Mesenchymal stem cell (in vitro differentiated cells and primary cell): ENCODE data around the gene INHBC.

Experiments
- DNase-seq: peaks from one replicate; pipeline ENCODE4 v3.0.0-alpha.2; 2013
- H2AFZ ChIP-seq: one replicate; pipeline ENCODE4 v1.6.1; 2013; ENCODE audit warnings: low read depth, mild to moderate bottlenecking, control low read depth, inconsistent platforms, low read length, moderate library complexity
- H2AK5ac ChIP-seq: 2 replicates; pipeline ENCODE4 v1.6.1; 2013; ENCODE audit warnings: low read length, moderate library complexity, mild to moderate bottlenecking, inconsistent platforms; ENCODE audit not compliant: severe bottlenecking
- H2BK120ac ChIP-seq: one replicate; pipeline ENCODE4 v1.6.1; 2013; ENCODE audit warnings: low read depth, mild to moderate bottlenecking, inconsistent platforms, low read length, moderate library complexity
- H2BK12ac ChIP-seq, 2 experiments: one replicate each; pipeline ENCODE4 v1.6.1; 2013; ENCODE audit warnings: inconsistent platforms in 2 of 2, low read length in 2 of 2, mild to moderate bottlenecking in 2 of 2, moderate library complexity in 2 of 2, control low read depth in 1 of 2
- H2BK15ac ChIP-seq: one replicate; pipeline ENCODE4 v1.6.1; 2013; ENCODE audit warnings: mild to moderate bottlenecking, low read depth, inconsistent platforms; ENCODE audit not compliant: poor library complexity, severe bottlenecking
- H2BK5ac ChIP-seq: 2 replicates; pipeline ENCODE4 v1.6.1; 2013; ENCODE audit warnings: low read depth, mild to moderate bottlenecking, low read length, control low read depth, inconsistent platforms; ENCODE audit not compliant: poor library complexity, severe bottlenecking
- H3K14ac ChIP-seq, 2 experiments: one replicate each; pipeline ENCODE4 v1.6.1; 2013; ENCODE audit warnings: inconsistent platforms in 2 of 2, low read length in 2 of 2, control low read depth in 1 of 2, mild to moderate bottlenecking in 1 of 2, moderate library complexity in 1 of 2
- H3K18ac ChIP-seq, 2 experiments: one replicate each; pipeline ENCODE4 v1.6.1; 2013; ENCODE audit warnings: inconsistent platforms in 2 of 2, low read length in 2 of 2, control low read depth in 1 of 2, low read depth in 1 of 2, mild to moderate bottlenecking in 1 of 2
- H3K23ac ChIP-seq, 2 experiments: one replicate each; pipeline ENCODE4 v1.6.1; 2013; ENCODE audit warnings: inconsistent platforms in 2 of 2, low read length in 2 of 2, mild to moderate bottlenecking in 2 of 2, moderate library complexity in 2 of 2, control low read depth in 1 of 2
- H3K27ac ChIP-seq: 2 replicates; pipeline ENCODE4 v1.5.1; 2013; ENCODE audit warnings: mild to moderate bottlenecking, moderate library complexity, low read length, control low read depth, inconsistent platforms; ENCODE audit not compliant: poor library complexity, severe bottlenecking
- H3K27me3 ChIP-seq, 2 experiments: 2 replicates each; pipeline versions ENCODE4 v1.6.1 to v1.7.0; 2013; ENCODE audit warnings: low read length in 2 of 2, mild to moderate bottlenecking in 2 of 2, moderate library complexity in 2 of 2, control low read depth in 1 of 2, inconsistent platforms in 1 of 2; ENCODE audit not compliant: control insufficient read depth in 1 of 2, insufficient read depth in 1 of 2
- H3K36me3 ChIP-seq, 2 experiments: 2 replicates each; pipeline versions ENCODE4 v1.6.1 to v1.7.0; 2013; ENCODE audit warnings: low read length in 2 of 2, control low read depth in 1 of 2, inconsistent platforms in 1 of 2, low read depth in 1 of 2, mild to moderate bottlenecking in 1 of 2; ENCODE audit not compliant: insufficient read depth in 2 of 2, control insufficient read depth in 1 of 2
- H3K4ac ChIP-seq, 2 experiments: one replicate each; pipeline ENCODE4 v1.6.1; 2013; ENCODE audit warnings: inconsistent platforms in 2 of 2, low read length in 2 of 2, mild to moderate bottlenecking in 2 of 2, moderate library complexity in 2 of 2, control low read depth in 1 of 2, low read depth in 1 of 2
- H3K4me1 ChIP-seq: 2 replicates; pipeline ENCODE4 v1.6.1; 2013; ENCODE audit warnings: low read depth, low read length, control low read depth; ENCODE audit not compliant: control insufficient read depth, insufficient read depth
- H3K4me2 ChIP-seq: 2 replicates; pipeline ENCODE4 v1.6.1; 2013; ENCODE audit warnings: low read length, mild to moderate bottlenecking, inconsistent platforms; ENCODE audit not compliant: poor library complexity, severe bottlenecking
- H3K4me3 ChIP-seq, 2 experiments: 2 replicates each; pipeline versions ENCODE4 v1.5.1 to v1.7.0; 2013; ENCODE audit warnings: low read length in 2 of 2, mild to moderate bottlenecking in 2 of 2, control low read depth in 1 of 2, low read depth in 1 of 2; ENCODE audit not compliant: insufficient read depth in 1 of 2
- H3K79me1 ChIP-seq: replicated peaks from 2 replicates; pipeline ENCODE4 v1.6.1; 2013; ENCODE audit warnings: mild to moderate bottlenecking, control low read depth, low read length, inconsistent platforms; ENCODE audit not compliant: poor library complexity, severe bottlenecking
- H3K9ac ChIP-seq: 2 replicates; pipeline ENCODE4 v1.7.0; 2013; ENCODE audit warnings: mild to moderate bottlenecking, low read length, moderate library complexity
- H3K9me3 ChIP-seq: 2 replicates; pipeline ENCODE4 v1.7.0; 2013; ENCODE audit warnings: mild to moderate bottlenecking, low read length; ENCODE audit not compliant: control insufficient read depth
- H4K8ac ChIP-seq: one replicate; pipeline ENCODE4 v1.6.1; 2013; ENCODE audit warnings: inconsistent platforms, mild to moderate bottlenecking, low read length, moderate library complexity
- H4K91ac ChIP-seq: one replicate; pipeline ENCODE4 v1.6.1; 2013; ENCODE audit warnings: mild to moderate bottlenecking, low read length, inconsistent platforms
- WGBS: methylation state at CpG from one replicate; pipeline ENCODE4 v1.1.7; 2013; ENCODE audit warnings: mixed read lengths; 5-methylcytosine and 5-hydroxymethylcytosine counted together

Gene INHBC

DNA sequence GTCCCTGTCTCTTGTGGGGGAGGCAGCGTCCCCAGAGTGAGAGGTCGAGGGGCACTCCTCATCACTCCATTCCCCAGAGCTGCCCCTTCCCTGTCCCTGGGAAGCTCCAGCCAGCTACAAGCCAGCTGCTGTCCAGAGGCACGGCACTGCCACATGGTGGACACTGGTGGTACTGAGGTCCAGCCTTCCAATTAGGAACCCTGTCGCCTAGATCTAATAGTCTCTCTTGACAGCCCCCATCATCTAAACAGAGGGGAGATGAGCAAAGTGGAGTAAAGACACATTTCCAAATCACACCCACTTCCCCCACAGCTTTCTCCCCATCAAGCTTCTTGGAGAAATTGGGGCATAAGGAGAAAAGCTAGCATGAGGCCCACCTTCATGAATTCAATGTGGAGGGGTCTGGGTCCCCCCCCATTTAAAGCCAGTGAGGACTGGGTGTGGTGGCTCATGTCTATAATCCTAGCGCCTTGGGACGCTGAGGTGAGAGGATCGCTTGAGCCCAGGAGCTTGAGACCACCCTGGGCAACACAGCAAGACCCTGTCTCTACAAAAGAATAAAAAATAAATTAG lies 18.4 kb downstream of the INHBC start:
- Histone ChIP-seq H3K36me3 (no peaks in the 10 kb centered on the region), H3K14ac (no peak overlapping the region), H3K4me1 (peaks cover 24% of the 10 kb centered on the region), H4K91ac (peak overlapping the region; percentile 43), H3K79me1 (no peaks in the 10 kb centered on the region), H3K9ac (peak overlapping the region; percentile 79), H2BK12ac (no peak overlapping the region), H3K18ac (no peak overlapping the region), H3K27me3 (peaks cover 5 to 6% of the 10 kb centered on the region in 2 experiments), H3K4me3 (no peak overlapping the region), H2BK15ac (no peak overlapping the region), H3K27ac (no peak overlapping the region), H4K8ac (no peak overlapping the region), H2AFZ (no peak overlapping the region), H3K4me2 (no peak overlapping the region), H3K23ac (no peak overlapping the region), H2BK120ac (no peak overlapping the region), H3K4ac (no peak overlapping the region), H2AK5ac (no peak overlapping the region), H3K9me3 (no peaks in the 10 kb centered on the region), H2BK5ac (no peak overlapping the region)
- 22% methylated on average over 6 of the region's 7 CpGs for whole genome bisulfite sequencing
- peak; percentile 88 for DNase-seq

DNA sequence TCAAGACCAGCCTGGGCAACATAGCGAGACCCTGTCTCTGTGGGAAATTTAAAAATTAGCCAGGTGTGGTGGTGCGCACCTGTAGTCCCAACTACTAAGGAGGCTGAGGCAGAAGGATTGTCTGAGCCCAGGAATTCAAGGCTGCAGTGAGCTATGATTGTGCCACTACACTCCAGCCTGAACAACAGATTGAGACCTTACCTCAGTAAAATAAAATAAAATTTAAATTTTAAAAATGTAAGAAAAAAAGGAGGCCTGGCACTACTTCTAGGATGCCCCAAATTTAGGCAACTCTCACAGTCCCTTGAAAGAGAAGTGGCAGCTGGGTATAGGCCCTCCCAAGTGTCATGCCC lies 19.6 kb downstream of the INHBC start:
- no peak overlapping the region for H4K8ac ChIP-seq

DNA sequence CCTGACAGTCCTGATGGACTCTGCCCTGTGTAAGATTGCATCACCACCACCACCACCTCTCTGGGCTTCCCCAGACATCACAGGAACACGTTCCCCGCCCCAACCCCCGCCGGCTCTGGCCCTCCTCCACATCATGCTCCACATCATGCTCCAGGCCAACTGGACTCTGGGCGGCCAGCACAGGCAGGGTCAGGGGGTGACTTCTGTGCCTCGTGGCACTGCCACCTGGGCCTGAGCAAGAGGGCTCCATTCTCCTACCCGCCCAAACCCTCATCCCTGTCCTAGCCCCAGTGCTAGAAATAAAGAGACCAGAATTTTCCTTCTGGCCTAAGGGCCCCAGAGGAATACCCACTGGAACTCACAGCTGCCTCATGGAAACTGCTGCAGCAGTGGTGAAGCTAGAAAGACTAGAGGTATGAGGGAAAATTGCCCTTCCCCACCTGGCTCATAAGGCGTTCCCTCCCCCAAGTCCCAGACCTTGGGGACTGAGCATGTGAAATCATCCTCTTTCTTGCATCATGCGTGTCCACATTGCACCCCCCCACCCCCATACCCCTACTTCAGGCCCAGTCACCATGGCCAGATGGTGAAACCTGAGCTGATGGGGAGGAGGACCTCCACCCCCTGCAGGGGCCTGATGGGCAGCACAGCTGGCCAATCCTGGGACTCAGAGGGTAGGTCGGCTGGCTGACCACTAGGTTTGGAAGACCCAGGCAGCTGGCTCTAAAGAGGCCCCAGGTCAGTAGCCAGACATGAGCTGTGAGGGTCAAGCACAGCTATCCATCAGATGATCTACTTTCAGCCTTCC lies 20.2 kb downstream of the INHBC start, which contains the start of gene INHBE:
Gene INHBE, plus strand, starts transcription at position 742 of the 808 bp plus-strand sequence. CDS start 230 bp downstream, outside the sequence.
- no peak within 1 kb of the TSS for H3K4me3 ChIP-seq
- peak within 1 kb of the TSS; percentile 30 for H3K9ac ChIP-seq
- no peak within 1 kb of the TSS for H3K23ac ChIP-seq
- H3K18ac ChIP-seq, result peak within 1 kb of the TSS; percentile 37 to 52
- no peak within 1 kb of the TSS for H3K27ac ChIP-seq
- peak within 1 kb of the TSS in 1 of 2 experiments; percentile 31 for H3K4ac ChIP-seq
- no peak within 1 kb of the TSS for H2BK120ac ChIP-seq
- peak within 1 kb of the TSS in 1 of 2 experiments; percentile 73 for H2BK12ac ChIP-seq
- no peak within 1 kb of the TSS for H2BK5ac ChIP-seq
- peaks cover 27% of the 10 kb centered on the region for H3K4me1 ChIP-seq
- no peak within 1 kb of the TSS for H4K8ac ChIP-seq
- H3K36me3 ChIP-seq, result no peaks in the 10 kb centered on the region
- peak within 1 kb of the TSS; percentile 17 for H3K4me2 ChIP-seq
- DNase-seq, result peak; percentile 72
- H3K79me1 ChIP-seq, result no peaks in the 10 kb centered on the region
- H3K27me3 ChIP-seq, result peaks cover 5 to 6% of the 10 kb centered on the region in 2 experiments
- H3K9me3 ChIP-seq, result no peaks in the 10 kb centered on the region
- H2BK15ac ChIP-seq, result peak within 1 kb of the TSS; percentile 29
- no peak within 1 kb of the TSS for H2AFZ ChIP-seq
- no peak within 1 kb of the TSS for H4K91ac ChIP-seq
- peak within 1 kb of the TSS; percentile 24 for H2AK5ac ChIP-seq
- 39% methylated on average over 9 of the region's 10 CpGs for WGBS
- peak within 1 kb of the TSS in 1 of 2 experiments; percentile 29 for H3K14ac ChIP-seq

More for the DNA sequence above, 19.6 kb downstream of the INHBC start:
- H3K9ac ChIP-seq, result no peak overlapping the region
- no peaks in the 10 kb centered on the region for H3K9me3 ChIP-seq
- no peak overlapping the region for H4K91ac ChIP-seq
- no peak overlapping the region for H3K4me2 ChIP-seq
- no peak overlapping the region for H3K27ac ChIP-seq
- no peaks in the 10 kb centered on the region for H3K36me3 ChIP-seq
- no peak overlapping the region for H2BK120ac ChIP-seq
- H2BK12ac ChIP-seq, result no peak overlapping the region
- 100% methylated on average over 2 of the region's 2 CpGs for WGBS
- H3K14ac ChIP-seq, result no peak overlapping the region
- peaks cover 27% of the 10 kb centered on the region for H3K4me1 ChIP-seq
- H3K4me3 ChIP-seq, result no peak overlapping the region
- no peak for DNase-seq
- no peak overlapping the region for H2BK5ac ChIP-seq
- H3K4ac ChIP-seq, result no peak overlapping the region
- H2AFZ ChIP-seq, result no peak overlapping the region
- no peak overlapping the region for H2AK5ac ChIP-seq
- no peak overlapping the region for H2BK15ac ChIP-seq
- no peak overlapping the region for H3K23ac ChIP-seq
- no peaks in the 10 kb centered on the region for H3K79me1 ChIP-seq
- no peak overlapping the region for H3K18ac ChIP-seq
- H3K27me3 ChIP-seq, result peaks cover 5 to 6% of the 10 kb centered on the region in 2 experiments

DNA sequence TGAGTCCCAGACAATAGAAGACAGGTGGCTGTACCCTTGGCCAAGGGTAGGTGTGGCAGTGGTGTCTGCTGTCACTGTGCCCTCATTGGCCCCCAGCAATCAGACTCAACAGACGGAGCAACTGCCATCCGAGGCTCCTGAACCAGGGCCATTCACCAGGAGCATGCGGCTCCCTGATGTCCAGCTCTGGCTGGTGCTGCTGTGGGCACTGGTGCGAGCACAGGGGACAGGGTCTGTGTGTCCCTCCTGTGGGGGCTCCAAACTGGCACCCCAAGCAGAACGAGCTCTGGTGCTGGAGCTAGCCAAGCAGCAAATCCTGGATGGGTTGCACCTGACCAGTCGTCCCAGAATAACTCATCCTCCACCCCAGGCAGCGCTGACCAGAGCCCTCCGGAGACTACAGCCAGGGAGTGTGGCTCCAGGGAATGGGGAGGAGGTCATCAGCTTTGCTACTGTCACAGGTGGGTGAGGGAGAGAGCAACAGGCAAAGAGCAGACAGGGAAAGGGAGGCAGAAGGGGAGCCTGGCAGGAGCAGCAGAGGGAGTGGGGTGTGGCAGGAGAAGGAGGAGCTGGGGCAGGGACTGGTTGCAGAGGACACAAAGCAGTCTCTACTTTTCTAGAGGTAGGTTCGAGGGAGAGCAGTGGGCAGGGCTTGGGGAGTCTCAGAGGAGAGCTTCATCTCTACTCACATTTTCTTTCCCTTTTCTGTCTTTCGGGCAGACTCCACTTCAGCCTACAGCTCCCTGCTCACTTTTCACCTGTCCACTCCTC lies 21.0 kb downstream of the INHBC start:
- Histone ChIP-seq H2AK5ac (no peak overlapping the region), H3K4me1 (peaks cover 29% of the 10 kb centered on the region), H2BK120ac (no peak overlapping the region), H2BK5ac (no peak overlapping the region), H4K91ac (no peak overlapping the region), H3K27ac (no peak overlapping the region), H3K9me3 (no peaks in the 10 kb centered on the region), H3K14ac (peak overlapping the region in 1 of 2 experiments; percentile 29), H3K23ac (no peak overlapping the region), H3K4ac (no peak overlapping the region), H2AFZ (no peak overlapping the region), H3K4me2 (peak overlapping the region; percentile 17), H3K18ac (peak overlapping the region in 1 of 2 experiments; percentile 11), H3K4me3 (no peak overlapping the region), H3K79me1 (no peaks in the 10 kb centered on the region), H3K27me3 (peaks cover 5 to 10% of the 10 kb centered on the region in 2 experiments), H4K8ac (no peak overlapping the region), H2BK12ac (peak overlapping the region in 1 of 2 experiments; percentile 73), H2BK15ac (peak overlapping the region; percentile 29), H3K36me3 (no peaks in the 10 kb centered on the region), H3K9ac (no peak overlapping the region)
- no peak for DNase-seq
- WGBS, result 45% methylated on average over 10 of the region's 10 CpGs
